Fibroblast of upper back skin (primary cell): ENCODE measurements around the gene PHLDB1.
"Not testable (repeated sequence)": the region's sequence is repeated elsewhere in the genome, so short reads cannot be mapped to it uniquely, and the experiment has no call there.

Source experiments
- DNase-seq: peaks from one replicate; pipeline ENCODE4 v3.0.0-alpha.2; 2013

Gene PHLDB1

GRCh38 chr11:118661425-118662301, 54.2 kb downstream of the PHLDB1 start:
- no peak for DNase-seq

GRCh38 chr11:118662401-118663271, 55.2 kb downstream of the PHLDB1 start:
- no peak for DNase-seq

- DNase-seq: no peak
Observed at GRCh38 chr11:118663381-118663780, 56.0 kb downstream of the PHLDB1 start.

- DNase-seq: no peak
Observed at GRCh38 chr11:118663902-118664301, 56.5 kb downstream of the PHLDB1 start.

- no peak for DNase-seq
Observed at GRCh38 chr11:118666371-118666770, 59.0 kb downstream of the PHLDB1 start.

DNA sequence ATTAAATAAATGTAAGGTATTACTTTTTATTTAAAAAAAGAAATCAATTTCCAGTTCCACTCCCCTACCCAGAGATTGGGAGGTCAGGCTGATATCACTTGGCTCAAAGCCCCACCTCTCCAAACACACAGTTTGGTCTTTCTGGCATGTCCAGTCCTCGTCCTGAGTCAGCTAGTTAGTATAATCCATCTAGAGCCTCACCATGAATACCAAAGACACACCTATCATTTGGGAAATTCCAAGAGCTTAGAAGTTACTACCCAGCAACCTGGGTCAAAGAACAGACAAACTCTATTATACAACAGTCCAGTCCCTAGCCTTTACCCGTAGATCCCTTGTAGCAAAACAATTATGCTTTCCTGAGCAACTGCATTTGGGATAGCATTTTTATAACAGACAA, 62.6 kb downstream of the PHLDB1 start:
- DNase-seq: no peak

DNA sequence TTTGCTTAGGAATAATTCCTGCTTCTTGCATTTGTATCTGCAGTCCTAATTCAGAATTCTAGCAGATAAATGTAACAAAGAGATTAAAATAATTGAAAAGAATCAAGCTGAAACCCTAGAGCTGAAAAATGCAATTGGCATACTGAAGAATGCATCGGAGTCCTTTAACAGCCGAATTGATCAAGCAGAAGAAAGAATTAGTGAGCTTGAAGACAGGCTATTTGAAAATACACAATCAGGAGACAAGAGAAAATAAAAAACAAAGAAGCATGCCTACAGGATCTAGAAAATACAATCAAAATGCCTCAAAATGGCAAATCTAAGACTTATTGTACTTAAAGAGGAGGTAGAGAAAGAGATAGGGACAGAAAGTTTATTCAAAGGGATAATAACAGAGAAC, 63.8 kb downstream of the PHLDB1 start:
- DNase-seq: no peak

- peak; percentile 20 for DNase-seq
Observed at GRCh38 chr11:118672846-118673245, 65.4 kb downstream of the PHLDB1 start.

GRCh38 chr11:118673361-118674081, 66.1 kb downstream of the PHLDB1 start:
- DNase-seq: no peak

GRCh38 chr11:118674082-118674435, 66.6 kb downstream of the PHLDB1 start:
- no peak for DNase-seq

DNA sequence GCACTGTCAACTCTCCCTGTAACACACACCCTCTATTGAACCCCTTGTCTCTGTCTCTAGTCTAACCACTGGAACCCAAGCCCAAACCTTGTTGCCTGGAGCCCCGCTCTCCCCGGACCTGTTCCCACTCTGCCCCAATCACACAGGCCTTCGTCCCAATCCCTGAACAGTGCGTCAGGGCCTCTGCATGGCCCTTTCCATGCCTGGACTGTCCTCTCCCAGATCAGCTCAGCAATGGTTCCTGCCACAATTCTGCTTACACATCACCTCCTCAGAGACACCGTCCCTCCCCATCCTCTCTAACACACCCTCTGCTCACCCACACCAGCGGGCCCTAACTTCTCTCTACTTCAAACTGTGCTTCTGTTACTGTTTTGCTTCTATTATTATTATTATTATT, 70.6 kb downstream of the PHLDB1 start:
- no peak for DNase-seq

GRCh38 chr11:118678908-118679307, 71.5 kb downstream of the PHLDB1 start:
- DNase-seq: not testable (repeated sequence)

GRCh38 chr11:118679483-118679882, 72.1 kb downstream of the PHLDB1 start, which contains the start of gene TREH:
TREH (minus strand) TSS chr11:118679650; CDS start chr11:118679627, 23 bp downstream.
- no peak for DNase-seq

DNA sequence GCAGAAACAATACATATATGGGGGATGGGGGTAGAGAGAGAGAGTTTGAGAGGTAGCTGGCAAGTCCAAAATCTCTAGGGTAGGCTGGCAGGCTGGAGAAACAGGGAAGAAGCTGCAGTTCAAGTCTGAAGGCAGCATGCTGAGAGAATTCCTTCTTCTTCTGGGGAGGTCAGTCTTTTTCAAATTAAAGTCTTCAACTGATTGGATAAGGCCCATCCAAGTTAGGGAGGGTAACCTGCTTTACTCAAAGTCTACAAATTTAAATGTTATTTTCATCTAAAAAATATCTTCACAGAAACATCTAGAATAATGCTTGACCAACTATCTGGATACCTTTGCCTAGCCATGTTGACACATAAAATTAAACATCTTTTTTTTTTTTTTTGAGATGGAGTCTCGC, 75.0 kb downstream of the PHLDB1 start:
- DNase-seq: no peak

DNA sequence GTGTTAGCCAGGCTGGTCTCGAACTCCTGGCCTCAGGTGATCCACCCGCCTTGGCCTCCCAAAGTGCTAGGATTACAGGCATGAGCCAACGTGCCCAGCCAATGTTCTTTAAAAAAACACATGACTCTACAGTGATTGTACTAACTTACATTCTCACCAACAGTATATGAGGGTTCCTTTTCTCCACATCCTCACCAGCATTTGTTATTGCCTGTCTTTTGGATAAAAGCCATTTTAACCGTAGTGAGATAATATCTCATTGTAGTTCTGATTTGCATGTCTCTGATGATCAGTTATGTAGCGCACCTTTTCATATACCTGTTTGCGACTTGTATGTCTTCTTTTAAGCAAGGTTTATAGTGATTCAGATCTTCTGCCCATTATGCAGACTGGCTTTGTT, 75.5 kb downstream of the PHLDB1 start:
- not testable (repeated sequence) for DNase-seq

DNA sequence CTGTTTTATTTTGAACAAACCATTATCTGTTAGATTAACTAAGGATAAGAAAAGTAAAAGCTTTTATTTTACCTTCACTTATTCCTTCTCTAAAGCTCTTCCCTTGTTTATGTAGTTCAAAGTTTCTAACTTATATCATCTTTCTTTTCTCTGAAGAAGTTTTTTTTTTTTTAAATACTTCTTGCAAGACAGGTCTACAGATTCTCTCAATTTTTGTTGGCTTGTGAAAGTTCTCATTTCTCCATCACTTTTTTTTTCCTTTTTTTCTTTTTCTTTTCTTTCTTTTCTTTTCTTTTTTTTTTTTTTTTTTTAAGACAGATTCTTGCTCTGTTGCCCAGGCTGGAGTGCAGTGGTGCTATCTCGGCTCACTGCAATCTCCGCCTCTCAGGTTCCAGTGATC, 76.8 kb downstream of the PHLDB1 start:
- DNase-seq: no peak

GRCh38 chr11:118687906-118688305, 80.5 kb downstream of the PHLDB1 start:
- no peak for DNase-seq

DNA sequence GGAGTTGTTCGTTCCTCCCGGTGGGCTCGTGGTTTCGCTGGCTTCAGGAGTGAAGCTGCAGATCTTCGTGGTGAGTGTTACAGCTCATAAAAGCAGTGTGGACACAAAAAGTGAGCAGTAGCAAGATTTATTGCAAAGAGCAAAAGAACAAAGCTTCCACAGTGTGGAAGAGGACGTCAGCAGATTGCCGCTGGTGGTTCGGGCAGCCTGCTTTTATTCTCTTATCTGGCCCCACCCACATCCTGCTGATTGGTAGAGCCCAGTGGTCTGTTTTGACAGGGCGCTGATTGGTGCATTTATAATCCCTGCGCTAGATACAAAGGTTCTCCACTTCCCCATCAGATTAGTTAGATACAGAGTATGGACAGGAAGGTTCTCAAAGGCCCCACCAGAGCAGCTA, 80.9 kb downstream of the PHLDB1 start:
- not testable (repeated sequence) for DNase-seq

GRCh38 chr11:118688851-118689502, 81.6 kb downstream of the PHLDB1 start:
- DNase-seq: no peak

DNA sequence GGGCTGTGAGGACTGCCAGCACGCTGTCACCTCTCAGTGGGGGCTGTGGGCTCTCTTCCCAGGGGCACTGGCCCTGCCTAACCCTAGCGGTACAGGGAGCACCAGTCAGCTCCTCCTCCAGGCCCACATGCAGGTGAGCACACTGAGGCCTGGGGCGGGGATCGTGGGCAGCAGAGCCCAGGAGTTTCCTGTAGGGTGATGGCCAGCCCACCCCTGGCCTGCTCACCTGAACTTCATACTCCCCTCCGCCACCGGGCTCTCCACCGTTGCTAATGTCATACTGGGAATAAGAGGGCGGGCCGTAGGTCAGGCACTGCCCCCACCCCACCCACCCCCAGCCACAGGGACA, 82.1 kb downstream of the PHLDB1 start:
- no peak for DNase-seq

- peak; percentile 78 for DNase-seq
Observed at GRCh38 chr11:118689852-118690552, 82.6 kb downstream of the PHLDB1 start.
